NB4 (cell line): ENCODE measurements around the gene H1-8.

ENCODE experiments used
- MYC ChIP-seq: IDR thresholded peaks from 2 replicates; pipeline ENCODE4 v1.6.1; 2011; ENCODE audit warnings: low read depth, low read length
- POLR2A ChIP-seq: IDR thresholded peaks from 2 replicates; pipeline ENCODE4 v1.6.1; 2011; ENCODE audit warnings: mild to moderate bottlenecking; ENCODE audit not compliant: insufficient read length; ENCODE audit errors: extremely low read depth
- TF ChIP-seq, protein P1 (sequence below): IDR thresholded peaks from one replicate; pipeline ENCODE4 v1.5.1; 2012; ENCODE audit warnings: low read depth, low read length
- TF ChIP-seq, protein P2 (sequence below): IDR thresholded peaks from 2 replicates; pipeline ENCODE4 v1.6.1; 2011; ENCODE audit warnings: low read depth, low read length

DNA sequence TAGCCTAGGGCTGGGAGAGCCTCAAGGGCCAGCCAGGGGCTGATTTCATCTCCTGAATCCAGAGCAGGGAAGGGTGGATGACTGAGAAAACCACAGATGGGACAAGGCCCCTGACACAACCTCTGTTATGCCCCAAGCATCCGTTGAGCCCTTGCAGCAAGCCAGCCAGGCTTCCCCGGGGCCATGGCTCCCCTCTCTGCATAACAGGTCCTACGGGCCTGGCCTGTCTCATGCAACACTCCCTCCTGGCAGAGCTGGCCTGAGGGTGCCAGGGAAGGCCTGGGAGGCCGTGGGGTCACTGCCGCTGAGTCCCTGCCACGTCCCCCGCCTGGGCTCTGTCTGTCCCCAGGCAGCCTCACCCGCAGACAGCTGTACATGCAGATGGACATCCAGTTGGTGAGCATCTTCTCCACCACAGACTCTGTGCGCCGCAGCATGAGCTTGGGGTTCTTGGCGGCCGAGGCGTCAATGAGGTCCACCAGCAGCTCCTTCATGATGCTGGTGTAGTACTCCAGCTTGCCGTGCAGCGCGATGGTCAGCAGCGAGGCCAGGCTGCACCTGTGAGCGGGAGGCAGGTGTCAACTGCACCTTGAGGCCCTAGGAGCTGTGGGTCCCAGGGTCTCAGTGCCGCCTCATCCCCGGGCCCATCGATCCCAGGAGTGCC is 22.1 kb downstream of the H1-8 start:
- TF ChIP-seq, protein P1, sequence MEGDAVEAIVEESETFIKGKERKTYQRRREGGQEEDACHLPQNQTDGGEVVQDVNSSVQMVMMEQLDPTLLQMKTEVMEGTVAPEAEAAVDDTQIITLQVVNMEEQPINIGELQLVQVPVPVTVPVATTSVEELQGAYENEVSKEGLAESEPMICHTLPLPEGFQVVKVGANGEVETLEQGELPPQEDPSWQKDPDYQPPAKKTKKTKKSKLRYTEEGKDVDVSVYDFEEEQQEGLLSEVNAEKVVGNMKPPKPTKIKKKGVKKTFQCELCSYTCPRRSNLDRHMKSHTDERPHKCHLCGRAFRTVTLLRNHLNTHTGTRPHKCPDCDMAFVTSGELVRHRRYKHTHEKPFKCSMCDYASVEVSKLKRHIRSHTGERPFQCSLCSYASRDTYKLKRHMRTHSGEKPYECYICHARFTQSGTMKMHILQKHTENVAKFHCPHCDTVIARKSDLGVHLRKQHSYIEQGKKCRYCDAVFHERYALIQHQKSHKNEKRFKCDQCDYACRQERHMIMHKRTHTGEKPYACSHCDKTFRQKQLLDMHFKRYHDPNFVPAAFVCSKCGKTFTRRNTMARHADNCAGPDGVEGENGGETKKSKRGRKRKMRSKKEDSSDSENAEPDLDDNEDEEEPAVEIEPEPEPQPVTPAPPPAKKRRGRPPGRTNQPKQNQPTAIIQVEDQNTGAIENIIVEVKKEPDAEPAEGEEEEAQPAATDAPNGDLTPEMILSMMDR = no peak
- TF ChIP-seq MYC = no peak
- no peak for TF ChIP-seq POLR2A
- TF ChIP-seq, protein P2, sequence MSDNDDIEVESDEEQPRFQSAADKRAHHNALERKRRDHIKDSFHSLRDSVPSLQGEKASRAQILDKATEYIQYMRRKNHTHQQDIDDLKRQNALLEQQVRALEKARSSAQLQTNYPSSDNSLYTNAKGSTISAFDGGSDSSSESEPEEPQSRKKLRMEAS = no peak
